Nephron (organoid): ENCODE data around the gene PROX1.

Experiments used
- H3K27ac Mint-ChIP-seq, 3 experiments: 2 replicates each; pipeline ENCODE4 v1.8.0; 2020; ENCODE audit warnings: mixed read lengths in 3 of 3, mild to moderate bottlenecking in 2 of 3, moderate library complexity in 1 of 3
- H3K27me3 Mint-ChIP-seq: 2 replicates; pipeline ENCODE4 v1.8.0; 2021; ENCODE audit warnings: low read depth, mild to moderate bottlenecking, moderate library complexity, mixed read lengths
- H3K36me3 Mint-ChIP-seq: 2 replicates; pipeline ENCODE4 v1.8.0; 2020; ENCODE audit warnings: low read depth, mixed read lengths
- H3K4me1 Mint-ChIP-seq: 2 replicates; pipeline ENCODE4 v1.8.0; 2020; ENCODE audit warnings: mixed read lengths
- H3K4me3 Mint-ChIP-seq, 3 experiments: 2 replicates each; pipeline ENCODE4 v1.8.0; 2020; ENCODE audit warnings: mild to moderate bottlenecking in 3 of 3, mixed read lengths in 3 of 3, moderate library complexity in 2 of 3
- H3K9me3 Mint-ChIP-seq: 2 replicates; pipeline ENCODE4 v1.8.0; 2020; ENCODE audit warnings: mixed read lengths
- TF ChIP-seq, protein P1 (sequence below), 3 experiments: fragments of 200-600 bp; sonication (generic); IDR thresholded peaks; one replicate each; pipeline ENCODE4 v1.5.0; 2021; ENCODE audit warnings: antibody characterized with exemption in 3 of 3; ENCODE audit not compliant: unreplicated experiment in 3 of 3

The PROX1 gene

DNA sequence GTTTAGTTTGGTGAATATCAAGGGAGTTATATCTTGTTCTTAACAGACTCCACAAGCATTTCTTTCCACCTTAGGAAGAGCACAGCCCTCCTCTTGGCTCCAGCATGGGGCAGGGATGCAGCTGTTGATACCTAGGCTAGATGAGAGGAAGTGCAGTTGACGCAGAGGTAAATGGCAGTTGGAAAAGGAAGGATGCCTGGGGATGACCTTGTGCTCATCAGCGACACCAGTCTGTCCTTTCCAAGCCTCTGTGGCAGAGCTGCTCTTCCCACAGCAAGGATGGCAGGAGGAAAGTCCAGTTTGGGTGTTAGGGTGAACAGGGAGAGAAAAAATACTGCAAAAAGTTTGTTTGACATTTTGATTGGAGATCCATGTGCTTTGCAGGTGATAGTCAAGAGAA is 6.2 kb downstream of the PROX1 start:
- no peak overlapping the region for H3K27ac Mint-ChIP-seq

DNA sequence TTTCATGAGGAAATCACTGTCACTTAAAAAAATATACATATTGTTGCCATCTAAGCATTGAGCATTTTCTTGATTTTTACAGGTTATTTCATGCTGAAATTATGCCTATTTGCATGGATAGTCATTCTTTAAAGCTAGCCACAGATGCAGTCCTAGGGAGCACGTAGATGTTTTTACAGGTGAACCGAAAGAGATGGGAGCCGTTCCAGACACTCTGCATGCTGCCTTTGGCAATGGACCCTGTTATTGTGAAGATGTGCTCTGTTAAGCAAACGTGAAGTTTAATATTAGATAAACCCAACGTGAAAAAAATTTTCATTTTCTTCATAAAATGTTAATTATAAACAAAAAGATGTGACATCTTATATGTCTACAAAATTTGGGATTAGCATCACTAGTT is 7.1 kb downstream of the PROX1 start:
- TF ChIP-seq, protein P1, sequence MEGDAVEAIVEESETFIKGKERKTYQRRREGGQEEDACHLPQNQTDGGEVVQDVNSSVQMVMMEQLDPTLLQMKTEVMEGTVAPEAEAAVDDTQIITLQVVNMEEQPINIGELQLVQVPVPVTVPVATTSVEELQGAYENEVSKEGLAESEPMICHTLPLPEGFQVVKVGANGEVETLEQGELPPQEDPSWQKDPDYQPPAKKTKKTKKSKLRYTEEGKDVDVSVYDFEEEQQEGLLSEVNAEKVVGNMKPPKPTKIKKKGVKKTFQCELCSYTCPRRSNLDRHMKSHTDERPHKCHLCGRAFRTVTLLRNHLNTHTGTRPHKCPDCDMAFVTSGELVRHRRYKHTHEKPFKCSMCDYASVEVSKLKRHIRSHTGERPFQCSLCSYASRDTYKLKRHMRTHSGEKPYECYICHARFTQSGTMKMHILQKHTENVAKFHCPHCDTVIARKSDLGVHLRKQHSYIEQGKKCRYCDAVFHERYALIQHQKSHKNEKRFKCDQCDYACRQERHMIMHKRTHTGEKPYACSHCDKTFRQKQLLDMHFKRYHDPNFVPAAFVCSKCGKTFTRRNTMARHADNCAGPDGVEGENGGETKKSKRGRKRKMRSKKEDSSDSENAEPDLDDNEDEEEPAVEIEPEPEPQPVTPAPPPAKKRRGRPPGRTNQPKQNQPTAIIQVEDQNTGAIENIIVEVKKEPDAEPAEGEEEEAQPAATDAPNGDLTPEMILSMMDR (IDR thresholded peaks at IDR 0.05; ENCODE audit: unreplicated experiment in 3 of 3), result no peak
- Mint-ChIP-seq H3K9me3 (peaks cover 6% of the 10 kb centered on the region), H3K4me1 (peaks cover 27% of the 10 kb centered on the region), H3K36me3 (peaks cover 20% of the 10 kb centered on the region), H3K27me3 (peaks cover 57% of the 10 kb centered on the region), H3K27ac (no peak overlapping the region), H3K4me3 (no peak overlapping the region)

More for the DNA sequence above, 6.2 kb downstream of the PROX1 start:
- Mint-ChIP-seq H3K9me3 (peaks cover 6% of the 10 kb centered on the region), H3K4me3 (no peak overlapping the region), H3K27me3 (peaks cover 65% of the 10 kb centered on the region), H3K36me3 (peaks cover 20% of the 10 kb centered on the region), H3K4me1 (peaks cover 34% of the 10 kb centered on the region)
- TF ChIP-seq, protein P1 (IDR thresholded peaks at IDR 0.05; ENCODE audit: unreplicated experiment in 3 of 3), result no peak

DNA sequence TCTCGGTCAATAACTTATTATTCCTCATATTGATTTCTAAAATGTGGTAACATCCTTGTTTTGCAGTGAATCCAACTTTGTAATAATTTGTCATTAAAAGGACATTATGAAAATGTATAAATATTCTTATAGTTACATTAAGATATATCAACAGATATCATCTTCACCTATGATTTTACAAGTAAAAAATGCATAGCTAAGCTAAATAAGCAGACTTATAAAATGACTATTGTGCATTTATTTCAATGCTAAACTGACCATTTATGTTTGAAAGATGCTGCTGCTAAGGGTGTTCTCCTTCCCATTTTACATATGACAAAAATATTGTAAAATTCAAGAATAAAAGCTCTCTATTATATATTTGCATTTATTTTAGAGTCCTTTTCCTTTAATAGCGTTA is 7.8 kb downstream of the PROX1 start:
- H3K9me3 Mint-ChIP-seq, result peaks cover 6% of the 10 kb centered on the region
- H3K27me3 Mint-ChIP-seq, result peaks cover 50% of the 10 kb centered on the region
- H3K4me3 Mint-ChIP-seq, result no peak overlapping the region
- TF ChIP-seq, protein P1 (IDR thresholded peaks at IDR 0.05; ENCODE audit: unreplicated experiment in 3 of 3), result no peak
- H3K4me1 Mint-ChIP-seq, result peaks cover 22% of the 10 kb centered on the region
- H3K36me3 Mint-ChIP-seq, result peaks cover 20% of the 10 kb centered on the region
- H3K27ac Mint-ChIP-seq, result no peak overlapping the region

DNA sequence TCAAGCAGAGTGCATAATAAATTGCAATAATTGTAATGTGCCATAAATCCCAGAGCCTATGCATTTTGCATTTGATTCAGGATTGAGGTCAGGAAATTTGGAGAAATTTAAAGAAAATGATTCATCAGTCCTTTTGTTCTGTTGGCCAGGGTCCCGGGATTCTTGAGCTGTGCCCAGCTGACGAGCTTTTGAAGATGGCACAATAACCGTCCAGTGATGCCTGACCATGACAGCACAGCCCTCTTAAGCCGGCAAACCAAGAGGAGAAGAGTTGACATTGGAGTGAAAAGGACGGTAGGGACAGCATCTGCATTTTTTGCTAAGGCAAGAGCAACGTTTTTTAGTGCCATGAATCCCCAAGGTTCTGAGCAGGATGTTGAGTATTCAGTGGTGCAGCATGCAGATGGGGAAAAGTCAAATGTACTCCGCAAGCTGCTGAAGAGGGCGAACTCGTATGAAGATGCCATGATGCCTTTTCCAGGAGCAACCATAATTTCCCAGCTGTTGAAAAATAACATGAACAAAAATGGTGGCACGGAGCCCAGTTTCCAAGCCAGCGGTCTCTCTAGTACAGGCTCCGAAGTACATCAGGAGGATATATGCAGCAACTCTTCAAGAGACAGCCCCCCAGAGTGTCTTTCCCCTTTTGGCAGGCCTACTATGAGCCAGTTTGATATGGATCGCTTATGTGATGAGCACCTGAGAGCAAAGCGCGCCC is 8.7 kb downstream of the PROX1 start:
- H3K4me1 Mint-ChIP-seq, result peaks cover 13% of the 10 kb centered on the region
- peaks cover 6% of the 10 kb centered on the region for H3K9me3 Mint-ChIP-seq

DNA sequence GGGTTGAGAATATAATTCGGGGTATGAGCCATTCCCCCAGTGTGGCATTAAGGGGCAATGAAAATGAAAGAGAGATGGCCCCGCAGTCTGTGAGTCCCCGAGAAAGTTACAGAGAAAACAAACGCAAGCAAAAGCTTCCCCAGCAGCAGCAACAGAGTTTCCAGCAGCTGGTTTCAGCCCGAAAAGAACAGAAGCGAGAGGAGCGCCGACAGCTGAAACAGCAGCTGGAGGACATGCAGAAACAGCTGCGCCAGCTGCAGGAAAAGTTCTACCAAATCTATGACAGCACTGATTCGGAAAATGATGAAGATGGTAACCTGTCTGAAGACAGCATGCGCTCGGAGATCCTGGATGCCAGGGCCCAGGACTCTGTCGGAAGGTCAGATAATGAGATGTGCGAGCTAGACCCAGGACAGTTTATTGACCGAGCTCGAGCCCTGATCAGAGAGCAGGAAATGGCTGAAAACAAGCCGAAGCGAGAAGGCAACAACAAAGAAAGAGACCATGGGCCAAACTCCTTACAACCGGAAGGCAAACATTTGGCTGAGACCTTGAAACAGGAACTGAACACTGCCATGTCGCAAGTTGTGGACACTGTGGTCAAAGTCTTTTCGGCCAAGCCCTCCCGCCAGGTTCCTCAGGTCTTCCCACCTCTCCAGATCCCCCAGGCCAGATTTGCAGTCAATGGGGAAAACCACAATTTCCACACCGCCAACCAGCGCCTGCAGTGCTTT is 9.4 kb downstream of the PROX1 start:
- Mint-ChIP-seq H3K4me1 (peaks cover 16% of the 10 kb centered on the region), H3K4me3 (peak overlapping the region in 1 of 3 experiments; percentile 31), H3K27ac (peak overlapping the region; percentile 27 to 87 (median 64)), H3K36me3 (peaks cover 20% of the 10 kb centered on the region), H3K9me3 (peaks cover 6% of the 10 kb centered on the region), H3K27me3 (peaks cover 34% of the 10 kb centered on the region)
- TF ChIP-seq, protein P1 (IDR thresholded peaks at IDR 0.05; ENCODE audit: unreplicated experiment in 3 of 3), result no peak

More for the DNA sequence above, 8.7 kb downstream of the PROX1 start:
- Mint-ChIP-seq H3K36me3 (peaks cover 20% of the 10 kb centered on the region), H3K27ac (peak overlapping the region; percentile 27 to 87 (median 64)), H3K4me3 (peak overlapping the region in 1 of 3 experiments; percentile 31), H3K27me3 (peaks cover 41% of the 10 kb centered on the region)
- TF ChIP-seq, protein P1 (IDR thresholded peaks at IDR 0.05; ENCODE audit: unreplicated experiment in 3 of 3), result no peak
